ENCODE data around the gene ZNF318.
A peak's percentile ranks its signal among the peaks of the same experiment; 100 is the strongest.

GRCh38 chr6:43334466-43335095 lies 34.9 kb downstream of the ZNF318 start:
- TF ChIP-seq CTCF (conservative IDR thresholded peaks at IDR 0.05 in 1 of 2, IDR thresholded peaks at IDR 0.05 in 1 of 2; ENCODE audit: extremely low read depth in 1 of 2, insufficient read depth in 1 of 2, low read depth in 1 of 2, low read length in 2 of 2), result peak; percentile 58 to 67
- TF ChIP-seq EZH2 (IDR thresholded peaks at IDR 0.05; ENCODE audit: borderline replicate concordance, low read length), result no peak

All from mammary epithelial cell (primary cell).